K562 (cell line): Measurements from ENCODE around the gene ATXN7L1.

Experiments used
- CREM ChIP-seq: IDR thresholded peaks from 2 replicates; pipeline ENCODE4 v1.6.1; 2014; ENCODE audit warnings: antibody characterized with exemption, low read depth
- NFYB ChIP-seq: IDR thresholded peaks from 2 replicates; pipeline ENCODE4 v1.6.1; 2011; ENCODE audit warnings: mild to moderate bottlenecking, moderate library complexity; ENCODE audit not compliant: insufficient read length; ENCODE audit errors: extremely low read depth
- POLR2AphosphoS2 ChIP-seq: IDR thresholded peaks from 2 replicates; pipeline ENCODE4 v1.6.1; 2012; ENCODE audit warnings: low read length, improper control_type of control experiment
- SIX5 ChIP-seq, 2 experiments: IDR thresholded peaks; 2 replicates each; pipeline ENCODE4 v1.6.1; 2011; ENCODE audit warnings: low read length in 2 of 2, borderline replicate concordance in 1 of 2, low read depth in 1 of 2, mild to moderate bottlenecking in 1 of 2, moderate library complexity in 1 of 2; ENCODE audit not compliant: insufficient read depth in 1 of 2
- TAF1 ChIP-seq: IDR thresholded peaks from 2 replicates; pipeline ENCODE4 v1.6.1; 2011; ENCODE audit warnings: mild to moderate bottlenecking, low read length, moderate library complexity; ENCODE audit not compliant: insufficient read depth, control insufficient read depth, severe bottlenecking; ENCODE audit errors: extremely low read depth
- ZFPM2 ChIP-seq: fragments of 250-450 bp; sonication (Bioruptor Pico); IDR thresholded peaks from 2 replicates; pipeline ENCODE4 v1.5.1; 2022; ENCODE audit warnings: mild to moderate bottlenecking
- ZNF143 ChIP-seq: sonication (generic); formaldehyde crosslinking; IDR thresholded peaks from 2 replicates; pipeline ENCODE4 v1.9.0; 2022; ENCODE audit warnings: mild to moderate bottlenecking, missing genetic modification reagents
- ZNF274 ChIP-seq: IDR thresholded peaks from 2 replicates; pipeline ENCODE4 v1.6.1; 2011; ENCODE audit warnings: low read depth, mild to moderate bottlenecking, low read length, moderate library complexity, borderline replicate concordance
- ZNF431 ChIP-seq: sonication (generic); formaldehyde crosslinking; IDR thresholded peaks from 2 replicates; pipeline ENCODE4 v1.8.0; 2022; ENCODE audit warnings: mild to moderate bottlenecking, missing genetic modification reagents
- ZNF766 ChIP-seq: fragments of 200-800 bp; sonication (Bioruptor generic); conservative IDR thresholded peaks from 2 replicates; pipeline ENCODE4 v1.6.1; 2016; ENCODE audit warnings: missing genetic modification characterization, missing compliant biosample characterization
- TF ChIP-seq, protein P1 (sequence below), 2 experiments: fragments of 450-650 bp; formaldehyde crosslinking in 1 of 2; IDR thresholded peaks; 2 replicates each; pipeline versions ENCODE4 v1.4.0 to v1.6.1; 2014 to 2020; ENCODE audit warnings: mild to moderate bottlenecking in 2 of 2, borderline replicate concordance in 1 of 2, low read depth in 1 of 2
- TF ChIP-seq, protein P2 (sequence below): fragments of 250-450 bp; sonication (Bioruptor Pico); IDR thresholded peaks from 2 replicates; pipeline ENCODE4 v1.4.0; 2020; ENCODE audit warnings: mild to moderate bottlenecking, moderate library complexity, borderline replicate concordance
- TF ChIP-seq, protein P3 (sequence below), 3 experiments: IDR thresholded peaks in 2 of 3; conservative IDR thresholded peaks in 1 of 3; 2 replicates each; pipeline ENCODE4 v1.5.1; 2011 to 2012; ENCODE audit warnings: low read length in 3 of 3, mild to moderate bottlenecking in 3 of 3, control low read depth in 2 of 3, improper control_type of control experiment in 1 of 3, inconsistent platforms in 1 of 3, low read depth in 1 of 3, mixed read lengths in 1 of 3, moderate library complexity in 1 of 3; ENCODE audit not compliant: insufficient read depth in 2 of 3

DNA sequence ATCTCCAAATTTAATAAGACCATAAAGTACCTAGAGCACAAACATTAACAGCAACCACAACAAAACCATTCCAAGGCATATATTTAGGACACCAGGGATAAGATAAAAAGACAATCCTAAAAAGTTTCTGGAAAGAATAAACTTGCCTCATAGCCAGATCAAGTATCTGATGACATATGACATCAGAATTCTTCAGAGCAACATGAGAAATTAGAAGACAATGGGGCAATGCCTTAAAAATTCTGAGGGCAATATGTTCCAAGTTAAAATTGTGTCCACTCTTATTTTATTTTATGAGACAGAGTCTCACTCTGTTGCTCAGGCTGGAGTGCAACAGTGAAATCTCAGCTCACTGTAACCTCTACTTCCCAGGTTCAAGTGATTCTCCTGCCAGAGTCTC, 297.9 kb downstream of the ATXN7L1 start:
- no peak for TF ChIP-seq CREM
- TF ChIP-seq, protein P1, sequence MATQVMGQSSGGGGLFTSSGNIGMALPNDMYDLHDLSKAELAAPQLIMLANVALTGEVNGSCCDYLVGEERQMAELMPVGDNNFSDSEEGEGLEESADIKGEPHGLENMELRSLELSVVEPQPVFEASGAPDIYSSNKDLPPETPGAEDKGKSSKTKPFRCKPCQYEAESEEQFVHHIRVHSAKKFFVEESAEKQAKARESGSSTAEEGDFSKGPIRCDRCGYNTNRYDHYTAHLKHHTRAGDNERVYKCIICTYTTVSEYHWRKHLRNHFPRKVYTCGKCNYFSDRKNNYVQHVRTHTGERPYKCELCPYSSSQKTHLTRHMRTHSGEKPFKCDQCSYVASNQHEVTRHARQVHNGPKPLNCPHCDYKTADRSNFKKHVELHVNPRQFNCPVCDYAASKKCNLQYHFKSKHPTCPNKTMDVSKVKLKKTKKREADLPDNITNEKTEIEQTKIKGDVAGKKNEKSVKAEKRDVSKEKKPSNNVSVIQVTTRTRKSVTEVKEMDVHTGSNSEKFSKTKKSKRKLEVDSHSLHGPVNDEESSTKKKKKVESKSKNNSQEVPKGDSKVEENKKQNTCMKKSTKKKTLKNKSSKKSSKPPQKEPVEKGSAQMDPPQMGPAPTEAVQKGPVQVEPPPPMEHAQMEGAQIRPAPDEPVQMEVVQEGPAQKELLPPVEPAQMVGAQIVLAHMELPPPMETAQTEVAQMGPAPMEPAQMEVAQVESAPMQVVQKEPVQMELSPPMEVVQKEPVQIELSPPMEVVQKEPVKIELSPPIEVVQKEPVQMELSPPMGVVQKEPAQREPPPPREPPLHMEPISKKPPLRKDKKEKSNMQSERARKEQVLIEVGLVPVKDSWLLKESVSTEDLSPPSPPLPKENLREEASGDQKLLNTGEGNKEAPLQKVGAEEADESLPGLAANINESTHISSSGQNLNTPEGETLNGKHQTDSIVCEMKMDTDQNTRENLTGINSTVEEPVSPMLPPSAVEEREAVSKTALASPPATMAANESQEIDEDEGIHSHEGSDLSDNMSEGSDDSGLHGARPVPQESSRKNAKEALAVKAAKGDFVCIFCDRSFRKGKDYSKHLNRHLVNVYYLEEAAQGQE (IDR thresholded peaks at IDR 0.05; ENCODE audit: borderline replicate concordance), result no peak
- TF ChIP-seq, protein P1 (CRISPR knock-in tag; IDR thresholded peaks at IDR 0.05; ENCODE audit: low read depth), result no peak
- no peak for TF ChIP-seq POLR2AphosphoS2
- TF ChIP-seq TAF1, result no peak
- no peak for TF ChIP-seq NFYB
- no peak for TF ChIP-seq ZNF274
- no peak for TF ChIP-seq ZNF431
- no peak for TF ChIP-seq ZNF766 (CRISPR knock-in tag)
- TF ChIP-seq, protein P2, sequence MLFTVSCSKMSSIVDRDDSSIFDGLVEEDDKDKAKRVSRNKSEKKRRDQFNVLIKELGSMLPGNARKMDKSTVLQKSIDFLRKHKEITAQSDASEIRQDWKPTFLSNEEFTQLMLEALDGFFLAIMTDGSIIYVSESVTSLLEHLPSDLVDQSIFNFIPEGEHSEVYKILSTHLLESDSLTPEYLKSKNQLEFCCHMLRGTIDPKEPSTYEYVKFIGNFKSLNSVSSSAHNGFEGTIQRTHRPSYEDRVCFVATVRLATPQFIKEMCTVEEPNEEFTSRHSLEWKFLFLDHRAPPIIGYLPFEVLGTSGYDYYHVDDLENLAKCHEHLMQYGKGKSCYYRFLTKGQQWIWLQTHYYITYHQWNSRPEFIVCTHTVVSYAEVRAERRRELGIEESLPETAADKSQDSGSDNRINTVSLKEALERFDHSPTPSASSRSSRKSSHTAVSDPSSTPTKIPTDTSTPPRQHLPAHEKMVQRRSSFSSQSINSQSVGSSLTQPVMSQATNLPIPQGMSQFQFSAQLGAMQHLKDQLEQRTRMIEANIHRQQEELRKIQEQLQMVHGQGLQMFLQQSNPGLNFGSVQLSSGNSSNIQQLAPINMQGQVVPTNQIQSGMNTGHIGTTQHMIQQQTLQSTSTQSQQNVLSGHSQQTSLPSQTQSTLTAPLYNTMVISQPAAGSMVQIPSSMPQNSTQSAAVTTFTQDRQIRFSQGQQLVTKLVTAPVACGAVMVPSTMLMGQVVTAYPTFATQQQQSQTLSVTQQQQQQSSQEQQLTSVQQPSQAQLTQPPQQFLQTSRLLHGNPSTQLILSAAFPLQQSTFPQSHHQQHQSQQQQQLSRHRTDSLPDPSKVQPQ, result no peak
- TF ChIP-seq SIX5 (IDR thresholded peaks at IDR 0.05; ENCODE audit: borderline replicate concordance in 1 of 2, insufficient read depth in 1 of 2, low read depth in 1 of 2, low read length in 2 of 2), result no peak
- TF ChIP-seq, protein P3, sequence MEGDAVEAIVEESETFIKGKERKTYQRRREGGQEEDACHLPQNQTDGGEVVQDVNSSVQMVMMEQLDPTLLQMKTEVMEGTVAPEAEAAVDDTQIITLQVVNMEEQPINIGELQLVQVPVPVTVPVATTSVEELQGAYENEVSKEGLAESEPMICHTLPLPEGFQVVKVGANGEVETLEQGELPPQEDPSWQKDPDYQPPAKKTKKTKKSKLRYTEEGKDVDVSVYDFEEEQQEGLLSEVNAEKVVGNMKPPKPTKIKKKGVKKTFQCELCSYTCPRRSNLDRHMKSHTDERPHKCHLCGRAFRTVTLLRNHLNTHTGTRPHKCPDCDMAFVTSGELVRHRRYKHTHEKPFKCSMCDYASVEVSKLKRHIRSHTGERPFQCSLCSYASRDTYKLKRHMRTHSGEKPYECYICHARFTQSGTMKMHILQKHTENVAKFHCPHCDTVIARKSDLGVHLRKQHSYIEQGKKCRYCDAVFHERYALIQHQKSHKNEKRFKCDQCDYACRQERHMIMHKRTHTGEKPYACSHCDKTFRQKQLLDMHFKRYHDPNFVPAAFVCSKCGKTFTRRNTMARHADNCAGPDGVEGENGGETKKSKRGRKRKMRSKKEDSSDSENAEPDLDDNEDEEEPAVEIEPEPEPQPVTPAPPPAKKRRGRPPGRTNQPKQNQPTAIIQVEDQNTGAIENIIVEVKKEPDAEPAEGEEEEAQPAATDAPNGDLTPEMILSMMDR (IDR thresholded peaks at IDR 0.05 in 2 of 3, conservative IDR thresholded peaks at IDR 0.05 in 1 of 3; ENCODE audit: insufficient read depth in 2 of 3, low read depth in 1 of 3, low read length in 3 of 3), result no peak
- no peak for TF ChIP-seq ZFPM2 (CRISPR knock-in tag)
- TF ChIP-seq ZNF143 (CRISPR knock-in tag), result no peak
